Head of caudate nucleus (tissue), 42 donors: ENCODE measurements around the gene TAP1.

Experiments used
- DNase-seq, 42 donors: peaks; one replicate each; pipeline versions ENCODE4 v3.0.0 to v3.0.0-alpha.2; 2020 to 2021; ENCODE audit warnings: mixed read lengths in 7 of 42
- intact Hi-C: fragments of 100-400 bp; cut with DNase I; formaldehyde crosslinking; loops from one replicate; pipeline ENCODE4 v1.15.0; 2022

TAP1 gene

DNA sequence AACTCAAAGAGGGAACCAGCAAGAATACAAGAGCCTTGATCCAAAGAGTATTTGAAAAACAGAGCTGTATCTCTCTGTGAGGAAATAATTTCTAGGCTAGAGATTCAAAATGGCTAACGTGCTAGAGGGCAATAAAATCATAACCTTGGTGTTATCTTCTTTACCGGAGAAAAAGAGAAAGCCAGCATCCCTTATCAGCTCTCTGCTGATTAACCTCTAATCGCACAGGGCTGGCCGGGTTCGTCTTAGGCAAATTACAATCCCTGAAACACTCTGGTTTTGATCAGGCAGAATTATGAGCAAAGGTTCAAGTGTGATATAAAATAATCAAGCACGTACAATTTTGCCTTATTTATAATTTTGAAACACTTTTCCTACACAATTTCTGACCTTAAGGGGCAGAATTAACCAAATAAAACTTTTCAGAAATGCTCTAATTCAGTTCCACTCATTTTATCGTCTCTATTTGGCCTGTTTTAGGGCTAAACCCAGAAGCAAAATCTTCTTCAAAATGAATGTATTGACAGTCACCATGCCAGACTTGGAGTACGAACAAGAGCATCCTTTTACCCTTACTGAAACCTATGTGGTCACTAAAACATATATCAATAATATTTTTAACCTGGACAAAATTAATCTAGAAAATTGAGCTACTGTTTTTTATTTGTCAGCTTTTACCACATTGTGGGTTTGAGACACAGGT, 14.2 kb upstream of the TAP1 start:
- DNase-seq, result no peak
- intact Hi-C loops, result no loop called here

DNA sequence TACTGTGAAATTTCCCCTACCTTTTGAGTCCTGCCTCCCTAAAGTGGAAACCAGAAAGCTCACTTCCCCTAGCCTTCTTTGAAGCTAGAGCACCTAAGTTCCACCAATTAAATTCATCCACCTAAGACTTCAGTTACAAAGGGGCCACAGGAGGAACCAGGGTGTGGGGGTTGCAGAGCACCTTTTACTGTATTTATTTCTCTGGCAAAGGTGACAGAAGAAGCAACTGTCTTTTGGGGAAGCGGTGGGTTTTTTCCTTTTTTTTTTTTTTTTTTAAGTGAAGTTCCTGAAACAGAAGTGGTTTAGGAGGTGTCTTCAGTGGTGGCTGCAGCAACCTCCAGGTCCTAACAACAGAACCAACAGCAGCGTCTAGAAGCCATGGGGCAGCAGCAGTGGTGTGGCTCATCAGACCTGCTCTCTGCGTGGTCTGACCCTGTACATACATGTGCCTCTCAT, 13.5 kb upstream of the TAP1 start:
- DNase-seq, result no peak
- intact Hi-C loops, result no loop called here

DNA sequence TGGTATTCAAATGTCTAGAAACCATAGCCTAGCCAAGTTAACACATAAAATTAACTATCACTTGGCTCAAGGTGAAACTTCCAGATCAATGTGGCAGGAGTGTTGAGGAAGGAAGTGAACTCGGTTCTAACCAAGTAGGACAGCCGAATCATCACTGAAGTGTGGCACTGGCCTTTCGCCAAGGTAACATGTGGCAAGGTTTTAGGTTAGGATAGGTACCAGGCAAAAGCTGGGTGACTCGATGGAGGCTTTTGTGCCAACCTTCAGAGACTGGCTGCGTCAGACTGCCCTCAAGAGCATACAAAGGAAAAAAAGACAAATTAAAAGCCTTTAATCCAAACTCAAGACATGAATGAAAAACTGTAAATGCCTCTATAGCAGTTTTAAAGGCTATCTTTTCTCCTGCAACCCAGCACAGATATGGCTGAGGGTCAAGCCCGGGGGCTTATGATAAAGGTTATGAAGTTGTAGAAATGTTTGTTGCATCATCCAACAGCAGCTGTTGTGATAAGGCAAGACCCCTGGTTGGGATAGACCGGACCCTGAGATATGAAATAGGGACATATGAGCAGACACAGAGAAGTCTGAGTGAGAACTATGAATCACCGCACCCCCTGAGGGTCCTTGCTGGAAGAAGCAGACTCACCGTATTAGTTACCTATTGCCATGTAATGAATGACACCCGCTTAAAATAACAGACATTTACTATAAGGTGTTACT, 12.4 kb upstream of the TAP1 start:
- intact Hi-C loops, result no loop called here
- DNase-seq, result no peak

DNA sequence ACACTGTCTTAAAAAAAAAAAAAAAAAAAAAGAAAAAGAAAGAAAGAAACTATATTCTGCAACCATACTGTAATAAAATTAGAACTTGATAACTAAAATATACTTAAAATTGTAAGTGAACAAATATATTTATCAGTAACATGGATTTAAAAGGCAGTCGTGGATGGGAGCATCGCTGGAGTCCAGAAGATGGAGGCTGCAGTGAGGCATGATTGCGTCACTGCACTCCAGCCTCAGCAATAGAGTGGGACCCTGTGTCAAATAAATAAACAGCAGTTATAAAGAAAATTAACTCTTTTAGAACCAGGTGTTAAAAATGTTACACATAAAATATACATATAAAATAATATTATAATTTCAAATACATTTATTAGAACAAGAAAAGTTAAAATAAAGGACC, 9.2 kb upstream of the TAP1 start:
- intact Hi-C loops, result no loop called here
- DNase-seq, result no peak

DNA sequence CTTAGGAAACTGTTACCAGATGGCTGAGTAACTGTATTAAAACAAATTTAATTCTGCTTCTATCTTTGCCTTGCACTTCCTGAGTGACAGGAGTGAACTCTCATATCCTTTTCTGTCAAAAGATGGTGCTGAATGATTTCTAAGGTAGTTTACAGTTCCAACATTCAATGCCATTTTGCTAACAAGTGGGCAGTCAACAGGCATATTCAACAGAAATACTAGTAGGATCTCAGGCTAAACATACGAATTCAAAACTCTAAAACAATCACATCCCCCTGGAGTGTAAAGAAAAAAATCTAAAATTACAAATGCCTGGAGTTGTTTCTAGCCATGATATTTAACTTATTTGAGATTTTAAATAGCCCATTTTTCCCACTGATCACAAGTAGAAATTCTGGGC, 7.2 kb upstream of the TAP1 start:
- intact Hi-C loops, result no loop called here
- no peak for DNase-seq

DNA sequence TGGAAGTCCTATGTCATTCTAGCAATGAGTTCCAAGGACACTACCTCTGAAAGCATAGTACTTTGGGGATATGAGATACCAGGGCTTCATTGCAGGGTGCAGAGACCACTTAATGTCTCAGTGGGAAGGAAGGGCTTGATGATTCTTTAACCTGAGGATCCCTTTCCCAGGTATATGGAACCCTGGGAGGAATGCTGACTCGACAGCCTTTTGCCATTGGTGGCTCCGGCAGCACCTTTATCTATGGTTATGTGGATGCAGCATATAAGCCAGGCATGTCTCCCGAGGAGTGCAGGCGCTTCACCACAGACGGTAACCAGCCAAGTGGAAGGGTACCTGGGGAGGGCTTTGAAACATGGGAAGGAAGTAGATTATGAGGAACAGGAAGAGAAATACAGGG, 4.7 kb upstream of the TAP1 start:
- intact Hi-C loops, result no loop called here
- DNase-seq, result no peak

DNA sequence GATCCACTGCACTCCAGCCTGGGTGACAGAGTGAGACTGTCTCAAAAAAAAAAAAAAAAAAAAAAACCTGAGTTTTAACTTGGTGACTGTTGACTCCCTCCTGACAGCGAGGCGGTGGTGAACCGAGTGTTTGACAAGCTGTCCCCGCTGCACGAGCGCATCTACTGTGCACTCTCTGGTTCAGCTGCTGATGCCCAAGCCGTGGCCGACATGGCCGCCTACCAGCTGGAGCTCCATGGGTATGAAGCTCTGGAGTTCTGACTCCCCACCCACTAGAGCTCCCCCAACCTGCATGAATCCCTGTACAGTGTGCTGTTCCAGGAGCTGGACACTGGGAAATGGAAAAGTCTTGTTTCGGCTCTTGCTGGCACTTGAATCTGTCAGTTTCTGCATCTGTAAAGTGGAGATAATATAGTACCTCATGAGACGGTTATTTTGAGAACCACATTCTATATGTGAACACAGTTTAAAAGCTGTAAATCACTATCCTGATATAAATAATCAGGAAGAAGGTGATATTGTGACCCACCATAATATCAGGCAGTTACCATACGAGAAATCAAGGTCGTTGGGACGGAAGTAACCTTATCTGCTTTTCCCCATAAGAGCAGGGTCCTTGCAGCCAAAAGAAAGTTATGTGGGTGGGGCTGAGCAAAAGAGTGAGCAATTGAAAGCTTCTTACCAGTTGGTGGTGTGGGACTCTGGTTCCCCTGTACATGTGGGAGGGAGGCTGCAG, 3.8 kb upstream of the TAP1 start:
- intact Hi-C loops, result no loop called here
- no peak for DNase-seq

DNA sequence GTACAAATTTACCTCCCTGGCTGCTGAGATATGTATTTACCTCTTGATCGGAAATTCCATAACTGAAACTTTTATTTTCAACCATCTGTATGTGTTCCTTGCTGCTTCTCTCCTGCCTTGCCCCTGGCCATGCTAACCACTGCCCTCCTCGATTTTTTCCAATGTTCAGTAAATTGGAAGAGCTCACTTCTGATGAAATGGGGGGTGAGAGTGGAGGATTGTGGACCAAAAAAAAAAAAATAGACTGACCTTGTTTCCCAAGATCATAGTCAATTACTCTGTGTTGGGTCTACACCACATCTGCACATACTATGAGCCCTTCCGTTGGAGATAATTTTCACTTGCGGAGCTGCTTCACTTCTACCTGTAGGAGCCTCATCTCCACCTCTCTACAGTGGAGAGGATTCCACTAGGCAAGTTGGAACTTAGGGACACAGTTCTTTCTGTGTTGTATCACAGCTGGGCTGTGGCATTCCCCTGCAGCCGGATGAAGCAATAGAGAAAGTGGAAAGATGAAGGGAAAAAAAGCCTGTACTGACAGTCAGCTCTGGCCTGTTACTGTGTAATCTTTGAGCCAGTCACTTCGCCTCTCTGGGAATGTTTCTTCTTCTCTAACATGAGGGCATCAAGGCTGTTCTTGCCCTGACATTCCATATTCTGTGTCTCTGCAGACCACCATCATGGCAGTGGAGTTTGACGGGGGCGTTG, 2.1 kb upstream of the TAP1 start:
- no peak for DNase-seq
- intact Hi-C loops, result no loop called here

DNA sequence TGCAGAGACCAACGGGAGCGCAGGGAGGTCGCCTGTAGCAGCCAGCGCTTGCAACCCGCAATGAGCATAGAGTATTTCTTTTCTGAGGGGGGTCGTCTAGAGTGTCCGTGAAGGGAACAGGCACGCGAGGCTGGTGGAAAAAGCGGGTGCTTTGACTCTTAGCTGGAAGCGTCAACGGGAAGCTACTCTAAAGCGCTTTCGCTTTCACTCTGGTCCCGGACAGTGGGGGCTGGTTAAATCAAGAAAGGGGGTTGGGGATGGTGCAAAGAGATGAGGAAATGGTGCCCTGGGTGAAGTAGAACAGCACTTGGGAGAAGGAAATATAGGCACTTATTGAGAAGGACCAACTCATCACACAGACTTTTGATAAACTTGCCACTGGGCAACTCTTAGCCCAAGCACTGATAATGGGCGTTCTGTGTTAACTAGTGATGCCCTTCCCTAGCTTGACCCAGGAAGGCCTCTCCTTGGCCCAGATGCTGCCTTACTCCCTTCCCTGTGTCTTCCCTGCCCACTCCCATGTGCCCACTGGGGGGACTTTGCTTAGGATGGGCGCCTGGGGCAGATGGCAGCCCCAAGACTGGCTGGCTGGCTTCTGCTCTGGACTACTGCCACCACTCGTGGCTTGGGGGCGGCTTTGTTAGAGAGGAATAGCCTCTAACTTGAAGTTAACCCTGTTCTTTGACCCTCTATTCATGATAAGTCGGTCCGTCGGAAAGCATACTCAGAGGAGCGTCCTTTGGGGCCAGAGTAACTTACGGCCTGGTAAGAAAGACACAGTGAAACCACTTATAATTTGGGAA, 1.1 kb upstream of the TAP1 start:
- DNase-seq, result peak in 24 of 42 donors; percentile 21 to 75 (median 44)

DNA sequence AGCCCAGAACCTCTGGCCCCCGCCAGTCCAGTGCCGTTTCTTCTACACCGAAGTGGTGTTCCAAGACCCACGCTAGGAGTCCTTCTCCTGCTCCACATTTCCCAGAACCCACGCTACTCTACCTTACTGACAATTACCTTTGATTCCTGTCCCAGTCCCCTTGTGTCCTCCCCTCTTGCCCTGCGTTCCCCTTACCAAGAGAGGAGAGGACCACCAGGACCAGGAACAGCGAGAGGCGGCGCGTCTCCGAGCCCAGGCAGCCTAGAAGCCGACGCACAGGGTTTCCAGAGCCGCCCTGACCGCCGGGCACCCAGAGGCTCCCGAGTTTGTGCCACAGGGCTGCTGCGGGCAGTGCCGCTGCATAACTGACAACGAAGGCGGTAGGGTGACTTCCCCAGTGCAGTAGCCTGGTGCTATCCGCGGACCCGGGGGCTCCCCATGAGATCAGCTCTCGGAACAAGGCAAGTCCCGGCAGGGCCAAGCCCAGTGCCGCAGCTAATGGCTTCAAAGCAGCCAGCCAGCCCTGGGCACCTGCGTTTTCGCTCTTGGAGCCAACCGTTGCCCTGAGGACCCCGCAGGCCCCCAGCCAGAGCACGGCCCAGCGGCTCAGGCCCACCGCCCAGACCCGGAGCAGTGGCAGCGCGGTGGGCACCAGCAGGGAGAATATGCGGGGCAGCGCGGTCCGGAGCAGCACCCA, 512 bp downstream of the TAP1 start:
- intact Hi-C loops, result loop anchor here (1.0 kb wide), 1 partner anchor 9 kb away; the partner anchor contains the start of gene PSMB8
- DNase-seq, result peak in 40 of 42 donors; percentile 31 to 75 (median 50)

More for the DNA sequence above, 1.1 kb upstream of the TAP1 start:
- intact Hi-C loops, result no loop called here

DNA sequence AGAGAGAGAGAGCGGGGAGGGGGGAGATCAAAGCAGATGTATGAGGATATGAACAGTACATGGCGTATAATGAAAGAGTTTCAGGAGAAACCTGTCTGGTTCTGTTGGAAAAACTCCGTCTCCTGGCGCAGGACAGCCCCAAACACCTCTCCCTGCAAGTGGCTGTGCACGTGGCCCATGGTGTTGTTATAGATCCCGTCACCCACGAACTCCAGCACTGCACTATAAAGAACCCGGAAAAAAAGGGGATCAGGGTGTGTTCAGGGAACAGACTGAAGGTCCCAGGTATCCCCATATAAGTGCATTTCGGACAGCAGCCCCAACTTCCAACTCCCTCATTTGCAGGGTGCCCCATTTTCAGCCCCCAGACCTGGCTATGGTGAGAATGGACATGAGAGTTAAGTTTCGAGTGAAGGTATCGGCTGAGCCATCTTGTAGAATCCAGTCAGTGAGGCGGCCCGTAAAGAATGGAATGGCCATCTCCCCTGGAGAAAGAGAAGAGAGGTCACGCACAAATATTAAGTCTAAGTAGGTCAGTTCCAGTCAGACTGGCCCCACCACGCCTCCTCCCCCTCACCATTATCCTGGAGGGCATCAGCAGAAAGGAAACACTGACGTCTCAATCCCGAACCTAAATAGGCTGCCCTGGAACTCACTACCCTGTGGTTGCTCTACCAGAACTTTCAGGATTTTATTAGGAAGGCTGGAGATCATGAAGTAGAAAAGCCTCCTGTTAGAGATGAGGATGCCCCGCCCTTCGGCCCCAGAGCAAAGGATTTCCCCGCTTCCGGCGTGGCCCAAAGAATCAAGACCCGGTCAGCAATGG, 1.3 kb downstream of the TAP1 start:
- intact Hi-C loops, result no loop called here
- DNase-seq, result peak in 15 of 42 donors; percentile 9 to 64 (median 33)

DNA sequence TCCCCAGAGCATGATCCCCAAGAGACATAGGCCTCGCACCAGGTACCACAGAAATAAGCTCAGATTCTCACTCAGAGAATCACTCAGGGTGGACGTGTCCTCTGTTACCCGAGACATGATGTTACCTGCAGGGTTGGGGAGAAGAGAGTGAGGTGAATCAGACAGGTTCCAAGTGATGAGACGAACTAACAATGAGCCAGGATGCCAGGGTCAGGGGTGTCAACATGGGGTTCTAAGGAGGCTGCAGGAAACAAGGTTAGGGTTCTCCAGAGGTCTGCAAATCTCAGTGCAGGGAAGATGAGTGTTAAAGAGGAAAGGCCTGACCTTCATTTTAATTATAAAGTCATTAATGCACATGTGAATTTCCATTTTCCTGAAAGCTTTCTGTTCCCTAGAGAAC, 2.5 kb downstream of the TAP1 start:
- intact Hi-C loops, result no loop called here
- DNase-seq, result no peak

DNA sequence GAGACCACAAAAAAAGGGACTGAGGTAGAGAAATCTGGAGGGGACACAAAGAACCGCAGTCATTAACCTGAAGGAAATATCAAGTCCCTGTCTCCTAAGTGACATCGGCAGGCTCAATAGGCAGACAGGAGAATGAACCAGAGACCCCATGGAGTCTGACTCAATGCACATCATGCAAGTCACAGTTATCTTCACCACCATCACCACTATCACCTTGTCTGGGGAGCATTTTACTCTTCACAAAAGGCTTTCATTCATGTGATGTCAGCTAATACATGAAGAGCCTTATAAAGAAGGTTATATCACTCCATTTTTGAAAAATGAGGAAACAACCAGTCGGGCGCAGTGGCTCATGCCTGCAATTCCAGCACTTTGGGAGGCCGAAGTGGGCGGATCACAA, 4.4 kb downstream of the TAP1 start:
- DNase-seq, result no peak
- intact Hi-C loops, result no loop called here

DNA sequence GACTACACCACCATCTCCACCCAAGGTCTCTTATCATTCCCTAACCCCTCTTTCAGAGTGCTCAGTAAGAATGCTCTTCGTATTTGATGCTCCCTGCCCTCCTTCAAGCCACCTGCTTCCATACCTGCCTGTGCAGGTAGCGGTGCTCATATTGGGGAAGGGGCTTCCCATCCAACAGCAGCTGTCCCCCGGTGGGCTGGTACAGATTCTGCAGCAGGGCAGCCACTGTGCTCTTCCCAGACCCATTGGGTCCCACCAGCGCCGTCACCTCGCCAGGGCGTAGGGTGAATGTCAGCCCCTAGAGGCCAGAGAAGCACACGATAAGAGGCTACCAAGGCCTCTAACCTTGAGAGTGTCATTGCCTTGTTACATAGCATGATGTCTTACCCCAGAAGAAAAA, 5.7 kb downstream of the TAP1 start:
- intact Hi-C loops, result no loop called here
- DNase-seq, result no peak

DNA sequence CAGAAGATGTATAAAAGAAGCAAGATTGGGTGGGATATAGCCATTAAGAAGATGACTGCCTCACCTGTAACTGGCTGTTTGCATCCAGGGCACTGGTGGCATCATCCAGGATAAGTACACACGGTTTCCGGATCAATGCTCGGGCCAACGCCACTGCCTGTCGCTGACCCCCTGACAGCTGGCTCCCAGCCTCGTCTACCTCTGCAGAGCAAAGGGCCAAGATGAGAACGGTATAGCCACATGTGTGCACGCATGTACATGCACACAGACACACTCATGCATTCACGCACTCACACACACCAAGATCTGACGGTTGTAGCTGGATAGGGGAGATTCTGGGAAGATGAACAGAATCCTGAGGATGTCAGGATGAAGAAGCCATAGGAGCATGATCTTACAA, 6.5 kb downstream of the TAP1 start:
- no peak for DNase-seq
- intact Hi-C loops, result no loop called here

DNA sequence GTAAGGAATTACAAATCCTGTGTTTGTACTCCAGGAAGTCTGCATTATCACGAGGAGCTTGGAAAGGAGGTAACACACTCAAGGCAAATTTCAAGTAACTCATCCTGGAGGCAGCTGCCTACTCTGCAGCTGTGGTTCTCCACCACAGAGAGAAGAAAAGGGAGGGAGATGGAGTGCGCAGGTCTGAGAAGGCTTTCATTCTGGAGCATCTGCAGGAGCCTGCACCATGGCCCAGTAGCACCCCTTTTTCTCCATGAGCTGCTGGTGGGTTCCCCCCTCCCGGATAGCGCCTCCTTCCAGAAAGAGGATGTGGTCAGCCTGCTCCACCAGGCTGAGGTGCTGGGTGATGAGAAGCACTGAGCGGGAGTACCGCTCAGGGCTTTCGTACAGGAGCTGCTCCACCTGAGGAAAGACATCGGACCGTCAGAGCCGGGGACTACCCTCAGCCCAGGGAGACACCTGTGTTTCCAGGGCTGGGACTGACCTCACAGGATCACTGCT, 8.1 kb downstream of the TAP1 start:
- intact Hi-C loops, result no loop called here
- peak in 11 of 42 donors; percentile 7 to 48 (median 23) for DNase-seq

DNA sequence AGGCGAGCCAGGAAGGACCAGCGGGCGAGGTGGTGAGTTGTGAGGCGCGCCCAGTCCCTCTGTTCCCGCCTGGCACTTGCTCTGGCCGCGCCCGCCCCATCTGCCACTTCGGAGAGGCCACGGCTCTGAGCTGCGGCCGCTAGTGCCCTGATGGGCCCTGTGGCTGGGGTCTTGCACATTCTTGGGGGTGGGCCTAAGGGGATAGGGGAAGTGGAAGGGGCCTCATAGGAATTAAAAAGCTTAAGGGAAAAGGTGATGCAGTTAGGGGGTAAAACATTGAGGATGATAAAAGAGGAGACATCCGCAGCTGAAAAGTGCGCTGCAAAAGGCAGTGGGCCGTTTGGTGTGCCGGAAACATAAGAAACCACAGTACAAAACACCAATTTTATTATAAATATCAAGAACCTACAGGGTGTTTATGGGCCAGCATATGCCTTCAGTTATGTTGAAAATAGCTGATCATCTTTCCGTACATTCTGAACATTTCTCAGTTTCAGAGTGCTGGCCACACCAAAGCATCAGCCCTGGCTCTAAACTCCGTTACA, 8.6 kb downstream of the TAP1 start:
- DNase-seq, result no peak
- intact Hi-C loops, result loop anchor here (1.0 kb wide), 1 partner anchor 8 kb away; the partner anchor contains the start of gene TAP1
